TTC549 (cell line): ENCODE data around the gene GTPBP4.
"Not testable (repeated sequence)": the region's sequence is repeated elsewhere in the genome, so short reads cannot be mapped to it uniquely, and the experiment has no call there.

ENCODE experiments used
- FAIRE-seq: peaks from 2 replicates; lab custom pipeline; 2012; peaks lifted over from hg19 to GRCh38; lab: Jason Lieb, UNC

The GTPBP4 gene

DNA sequence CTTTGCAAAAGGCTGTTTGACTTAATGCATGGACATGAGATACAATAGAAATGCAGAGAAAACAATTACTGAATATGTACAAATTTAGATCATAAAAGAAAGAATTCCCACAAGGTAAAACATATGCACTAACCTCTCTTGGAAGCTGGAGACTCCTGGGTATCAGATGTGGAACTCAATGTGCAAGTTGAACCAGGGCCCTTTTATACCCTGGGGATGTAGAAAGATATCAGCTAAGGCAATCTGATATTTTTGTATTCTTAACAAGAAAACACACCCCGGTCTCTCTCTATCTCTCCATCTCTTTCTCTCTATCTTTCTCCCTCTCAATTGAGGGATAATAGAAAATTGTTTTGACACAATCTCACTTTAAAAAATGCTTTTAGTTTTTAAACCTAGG lies 37.4 kb downstream of the GTPBP4 start, which contains the start of gene IDI2:
IDI2 (minus strand) TSS at position 177 of the 400 bp plus-strand sequence. CDS start 1,136 bp downstream, outside the sequence.
- no peak for FAIRE-seq

DNA sequence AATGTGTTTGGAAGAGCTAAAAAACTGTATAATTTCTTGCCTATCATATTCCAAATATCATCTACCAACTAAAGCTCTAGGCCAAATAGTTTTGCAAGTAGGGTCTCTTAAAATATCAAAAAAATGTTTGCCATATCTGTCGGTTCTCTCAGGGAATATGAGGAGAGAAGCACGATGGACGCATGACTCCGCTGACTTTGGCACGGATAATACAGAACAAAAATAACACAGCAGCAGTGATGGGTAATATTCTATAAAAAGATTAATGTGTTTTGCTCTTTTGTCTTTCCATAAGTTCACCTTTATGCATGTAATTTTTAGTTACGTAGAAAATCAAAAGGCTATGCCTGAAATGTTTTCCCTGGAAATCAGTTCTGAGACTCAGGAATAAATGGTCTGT lies 38.3 kb downstream of the GTPBP4 start:
- FAIRE-seq: no peak

DNA sequence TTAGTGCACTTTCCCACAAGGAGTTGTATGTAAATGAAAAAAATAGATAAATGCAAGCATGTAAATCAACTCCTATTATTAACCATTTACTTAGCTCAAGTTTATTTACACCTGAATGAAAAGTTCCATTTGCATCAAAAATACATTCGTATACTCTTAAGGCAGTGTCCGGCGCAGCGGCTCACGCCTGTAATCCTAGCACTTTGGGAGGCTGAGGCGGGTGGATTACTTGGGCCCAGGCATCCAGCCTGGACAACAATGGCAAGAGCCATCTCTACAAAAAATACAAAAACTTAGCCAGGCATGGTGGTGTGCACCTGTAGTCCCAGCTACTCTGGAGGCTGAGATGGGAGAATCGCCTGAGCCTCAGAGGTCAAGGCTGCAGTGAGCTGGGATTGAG lies 41.6 kb downstream of the GTPBP4 start:
- no peak for FAIRE-seq

DNA sequence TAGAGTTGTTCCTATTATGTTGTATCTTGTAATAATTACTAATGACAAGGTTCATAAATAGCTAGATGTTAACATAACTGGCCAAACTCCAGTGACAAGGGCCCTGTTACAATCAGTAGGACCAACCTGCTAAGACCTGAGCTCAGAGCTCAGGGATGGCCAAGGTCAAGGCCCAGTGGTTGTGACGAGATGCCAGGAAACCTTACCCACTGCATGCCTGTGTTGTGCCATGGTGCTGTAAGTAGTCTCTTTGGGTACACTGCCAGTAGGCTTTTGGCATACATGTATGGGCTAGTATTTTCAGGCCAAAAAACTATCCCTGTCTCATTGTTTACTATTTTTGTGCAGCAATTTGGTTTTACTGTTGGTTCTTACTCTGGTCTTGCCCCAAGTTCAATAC lies 45.4 kb downstream of the GTPBP4 start:
- no peak for FAIRE-seq

DNA sequence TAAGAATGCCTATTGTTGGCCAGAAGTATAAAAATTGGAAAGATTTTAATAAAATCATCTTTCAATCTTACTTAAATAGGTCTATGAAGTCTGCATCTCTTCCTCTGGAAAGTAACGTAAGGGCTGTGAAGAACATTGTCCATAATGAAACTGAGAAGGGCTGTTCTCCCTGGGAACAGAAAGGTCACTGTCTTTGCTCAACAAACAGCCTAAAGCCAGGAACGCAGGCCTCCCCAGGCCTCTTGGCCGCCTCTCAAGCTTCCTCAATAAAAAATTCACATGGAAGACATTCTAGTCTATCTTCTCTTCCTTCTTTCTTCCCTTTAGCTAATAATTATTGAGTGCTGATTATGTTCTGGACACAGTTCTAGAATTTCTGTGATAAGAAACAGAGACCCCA lies 46.5 kb downstream of the GTPBP4 start:
- no peak for FAIRE-seq

DNA sequence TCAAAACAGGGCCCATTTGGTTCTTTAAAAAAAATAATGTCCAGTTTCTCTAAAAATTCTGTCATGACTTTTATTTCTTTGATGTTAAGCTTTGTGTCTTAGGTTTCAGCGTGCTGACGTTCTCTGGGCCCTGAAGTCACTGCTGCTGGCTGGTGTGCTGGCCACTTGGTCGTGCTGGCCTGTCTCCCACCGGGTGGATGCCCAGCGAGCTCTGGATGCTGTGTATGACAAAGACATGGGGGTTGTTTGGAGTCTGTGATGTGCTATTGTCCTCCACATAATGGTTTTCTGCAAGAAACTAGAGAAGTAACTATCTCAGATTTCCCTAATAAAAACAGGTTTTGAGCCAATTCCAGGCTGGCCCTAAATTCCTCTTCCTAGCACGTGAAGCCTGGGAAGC lies 47.0 kb downstream of the GTPBP4 start:
- no peak for FAIRE-seq

DNA sequence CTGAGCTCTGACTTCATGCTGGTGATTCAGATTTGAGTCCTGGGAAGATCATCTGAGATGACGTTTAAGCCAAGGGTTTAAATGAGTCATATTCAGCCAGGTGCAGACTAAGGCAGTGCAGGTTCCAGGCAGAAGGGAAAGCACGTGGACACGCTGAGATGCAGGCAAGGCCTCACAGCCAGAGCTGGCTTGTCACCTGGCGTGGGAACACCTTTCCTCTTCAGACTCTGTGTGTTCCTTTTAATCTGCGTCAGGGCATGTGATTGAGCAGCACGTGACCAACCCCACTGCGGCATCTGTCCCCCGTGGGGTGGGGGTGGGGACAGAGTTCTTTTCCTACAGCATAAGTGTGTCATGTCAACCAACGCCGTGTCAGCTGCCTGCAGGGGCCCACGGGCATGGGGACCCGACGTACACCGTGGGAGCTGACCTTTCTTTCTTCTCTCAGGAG lies 48.1 kb downstream of the GTPBP4 start:
- FAIRE-seq: no peak

DNA sequence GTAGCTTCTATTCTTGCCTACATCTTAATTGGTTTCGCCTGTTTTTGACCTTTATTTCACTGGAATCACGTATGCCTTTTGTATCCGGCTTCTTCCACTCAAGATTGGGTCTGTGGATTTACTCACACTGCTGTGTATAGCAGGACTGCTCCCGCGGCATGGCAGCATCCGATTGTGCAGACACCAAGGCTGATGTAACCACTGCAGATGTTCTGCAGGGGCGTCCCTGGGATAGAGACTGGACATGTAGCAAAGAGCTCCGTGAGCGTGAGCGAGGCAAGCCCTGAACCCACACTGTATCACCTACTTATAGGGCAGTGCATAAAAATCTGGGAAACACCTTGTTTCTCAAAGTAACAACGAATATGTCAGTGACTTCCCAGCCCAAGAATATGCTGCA lies 48.9 kb downstream of the GTPBP4 start:
- no peak for FAIRE-seq

DNA sequence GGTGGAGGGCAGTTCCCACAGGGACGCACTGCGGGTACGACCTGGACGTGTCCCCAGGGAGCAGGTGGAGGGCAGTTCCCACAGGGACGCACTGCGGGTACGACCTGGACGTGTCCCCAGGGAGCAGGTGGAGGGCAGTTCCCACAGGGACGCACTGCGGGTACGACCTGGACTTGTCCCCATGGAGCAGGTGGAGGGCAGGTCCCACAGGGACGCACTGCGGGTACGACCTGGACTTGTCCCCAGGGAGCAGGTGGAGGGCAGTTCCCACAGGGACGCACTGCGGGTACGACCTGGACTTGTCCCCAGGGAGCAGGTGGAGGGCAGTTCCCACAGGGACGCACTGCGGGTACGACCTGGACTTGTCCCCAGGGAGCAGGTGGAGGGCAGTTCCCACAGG lies 50.5 kb downstream of the GTPBP4 start:
- not testable (repeated sequence) for FAIRE-seq

DNA sequence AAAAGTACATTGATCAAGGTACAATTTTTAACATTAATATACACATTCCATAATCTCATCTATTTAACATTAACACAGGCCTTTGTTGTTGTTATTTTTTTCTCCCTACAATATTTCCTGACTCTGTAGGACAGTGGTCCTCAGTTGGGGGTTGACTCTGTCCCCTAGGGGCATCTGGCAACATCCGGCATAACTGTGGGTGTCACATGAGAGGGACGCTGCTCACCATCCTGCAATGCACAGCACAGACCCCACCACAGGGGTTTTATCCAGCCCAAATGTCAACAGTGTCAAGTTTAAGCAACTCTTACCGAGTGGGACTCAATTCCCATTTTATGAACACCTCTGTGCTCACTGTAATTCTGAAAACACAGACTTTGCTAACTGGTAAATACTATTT lies 51.9 kb downstream of the GTPBP4 start:
- FAIRE-seq: no peak

DNA sequence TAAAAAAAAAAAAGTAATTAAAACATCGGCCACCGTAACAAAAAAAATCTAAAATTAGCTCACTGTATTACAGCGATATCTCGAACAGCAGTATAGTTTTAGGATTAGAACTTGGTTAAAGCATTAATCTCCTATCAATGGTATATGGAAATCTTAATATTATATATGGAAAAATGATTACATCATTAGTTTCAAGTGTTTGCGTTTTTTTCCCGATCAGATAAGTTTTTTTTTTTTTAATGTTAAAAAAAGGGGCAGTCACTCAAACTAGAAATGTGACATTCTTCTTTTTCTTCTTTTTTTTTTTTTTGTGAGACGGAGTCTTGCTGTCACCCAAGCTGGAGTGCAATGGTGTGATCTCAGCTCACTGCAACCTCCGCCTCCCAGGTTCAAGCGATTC lies 53.3 kb downstream of the GTPBP4 start:
- FAIRE-seq: no peak

DNA sequence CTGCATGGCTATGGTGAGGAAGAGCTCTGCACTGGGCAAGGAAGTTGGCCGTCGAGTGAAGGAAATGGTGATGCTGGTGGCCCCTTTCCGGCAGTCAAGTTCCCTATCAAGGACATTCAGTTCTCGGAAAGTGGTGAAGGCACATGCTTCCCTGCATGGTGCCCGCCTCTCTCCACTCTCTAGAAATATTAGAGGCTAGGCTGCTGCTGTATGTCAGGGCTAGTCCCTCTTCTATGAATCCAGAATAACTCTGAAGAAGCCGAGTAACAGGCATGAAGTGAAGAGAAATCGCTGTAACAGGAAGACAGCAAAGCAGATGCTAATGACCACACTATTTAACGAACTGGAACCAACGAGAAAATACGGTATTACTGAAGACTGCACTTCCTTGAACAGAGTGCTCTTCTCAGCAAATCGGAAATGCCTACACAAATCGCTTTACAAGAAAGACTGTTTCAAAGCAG lies 55.3 kb downstream of the GTPBP4 start:
- FAIRE-seq: no peak

DNA sequence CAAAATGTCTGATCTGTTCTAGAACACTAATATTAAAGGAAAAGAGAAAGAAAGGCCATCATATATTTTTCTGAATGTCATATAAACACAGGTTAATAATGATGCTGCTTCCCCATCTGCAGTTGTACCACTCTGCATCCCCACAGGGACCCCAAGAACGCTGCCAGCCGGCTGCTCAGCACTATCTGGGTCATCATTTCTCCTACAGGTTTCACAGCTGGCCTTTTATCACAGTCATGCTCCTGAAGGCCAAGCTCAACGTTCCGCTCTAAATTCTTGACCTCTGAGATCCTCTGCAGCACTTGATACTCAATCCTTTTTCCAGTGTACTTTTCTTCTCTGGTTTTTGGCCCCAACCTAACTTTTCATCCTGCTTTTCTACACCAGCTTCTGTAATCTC lies 55.9 kb downstream of the GTPBP4 start:
- no peak for FAIRE-seq

DNA sequence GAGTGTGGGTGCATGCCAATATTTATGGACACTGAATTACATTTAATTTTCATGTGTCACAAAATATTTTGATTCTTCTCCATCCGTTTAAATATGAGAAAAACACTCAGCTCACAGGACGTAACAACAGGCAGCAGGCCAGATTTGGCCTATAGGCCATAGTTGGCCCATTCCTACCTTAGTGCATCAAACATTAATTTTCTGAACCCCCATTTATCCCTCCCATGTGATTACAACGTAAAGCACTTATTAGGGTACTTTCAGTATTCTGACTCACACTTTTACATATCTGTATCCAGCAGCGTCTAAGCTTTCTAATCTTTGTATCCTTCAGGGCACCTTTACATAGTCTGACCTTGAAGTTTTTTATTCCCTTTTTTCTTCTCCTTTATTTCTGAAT lies 56.7 kb downstream of the GTPBP4 start:
- no peak for FAIRE-seq

DNA sequence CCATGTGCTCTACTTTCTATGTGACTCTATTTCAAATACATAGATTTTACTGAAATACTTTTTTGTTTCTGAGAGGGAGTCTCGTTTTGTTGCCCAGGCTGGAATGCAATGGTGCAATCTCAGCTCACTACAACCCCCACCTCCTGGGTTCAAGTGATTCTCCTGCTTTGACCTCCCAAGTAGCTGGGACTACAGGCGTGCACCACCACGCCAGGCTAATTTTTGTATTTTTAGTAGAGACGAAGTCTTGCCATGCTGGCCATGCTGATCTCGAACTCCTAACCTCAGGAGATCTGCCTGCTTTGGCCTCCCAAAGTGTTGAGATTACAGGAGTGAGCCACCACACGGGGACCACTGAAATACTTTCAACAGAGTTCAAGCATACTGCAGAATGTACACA lies 57.2 kb downstream of the GTPBP4 start:
- FAIRE-seq: no peak

DNA sequence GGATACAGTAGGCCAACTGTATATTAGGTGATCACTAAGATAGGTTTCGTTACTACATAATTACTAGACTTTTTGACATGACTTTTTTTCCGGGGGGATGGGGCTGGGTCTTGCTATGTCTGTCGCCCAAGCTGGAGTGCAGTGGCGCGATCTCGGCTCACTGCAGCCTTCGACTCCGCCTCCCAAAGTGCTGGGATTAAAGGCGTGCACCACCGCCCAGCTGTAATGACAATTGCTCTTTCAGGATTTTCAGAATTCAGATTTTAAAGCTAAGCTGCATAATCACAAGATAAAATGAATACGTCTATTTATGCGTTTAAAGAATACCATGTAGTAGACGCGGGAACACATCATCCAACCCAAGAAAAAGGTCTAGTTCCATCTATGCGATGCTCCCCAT lies 59.7 kb downstream of the GTPBP4 start:
- no peak for FAIRE-seq

DNA sequence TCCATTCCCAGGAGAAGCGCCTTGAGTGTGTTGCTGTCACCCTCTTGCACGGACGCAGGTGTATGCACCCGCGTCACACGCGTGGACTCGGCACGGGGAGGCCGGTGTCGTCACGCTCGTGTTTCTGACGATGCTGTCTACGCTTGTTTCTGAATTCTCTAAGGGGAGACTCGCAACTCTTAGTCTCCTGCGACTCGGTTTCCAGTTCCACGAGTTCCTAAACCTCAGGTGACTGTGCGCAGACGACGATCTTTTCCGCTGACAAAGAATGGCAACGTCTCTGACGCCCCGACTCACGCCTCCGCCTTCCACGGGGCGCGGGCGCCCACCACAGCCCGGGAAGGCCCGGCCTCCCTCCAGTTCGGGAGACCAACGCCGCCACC lies 60.1 kb downstream of the GTPBP4 start:
- FAIRE-seq: no peak

DNA sequence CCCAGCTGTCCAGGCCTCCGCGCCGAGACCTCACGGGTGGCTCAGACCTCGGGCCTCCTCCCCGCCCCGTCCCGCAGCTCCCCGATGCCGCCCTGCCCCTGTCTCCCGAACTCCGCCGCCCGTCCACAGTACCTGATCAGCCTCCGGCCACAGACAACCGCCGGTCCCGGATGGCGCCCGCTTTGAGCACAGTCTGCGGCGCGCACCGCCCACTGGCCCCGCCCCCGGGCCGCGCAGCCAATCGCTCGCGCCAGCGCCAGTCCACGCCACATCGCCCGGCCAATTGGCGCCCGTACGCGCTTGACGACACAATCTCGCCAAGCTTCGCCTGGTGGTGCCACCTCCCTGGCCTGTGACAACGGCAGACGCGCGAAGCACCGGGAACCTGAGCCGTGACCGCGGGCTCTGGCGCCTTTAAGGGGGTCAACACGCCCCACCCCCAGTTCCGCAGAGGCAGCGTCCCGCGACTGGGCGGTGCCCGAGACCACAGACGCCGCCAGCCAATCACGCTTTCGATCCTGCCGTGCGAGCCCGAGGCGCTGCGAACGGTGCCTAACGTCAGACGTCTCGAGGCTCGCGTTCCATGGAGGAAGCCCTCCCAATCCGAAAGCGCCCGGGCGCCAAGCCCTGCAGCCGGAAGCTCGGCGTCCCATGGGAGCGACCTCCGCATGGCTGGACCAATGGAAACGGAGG lies 60.6 kb downstream of the GTPBP4 start, which contains the start of gene IDI1:
IDI1 (minus strand) TSS at position 388 of the 693 bp plus-strand sequence; CDS start at position 272, 116 bp downstream.
- FAIRE-seq: no peak

DNA sequence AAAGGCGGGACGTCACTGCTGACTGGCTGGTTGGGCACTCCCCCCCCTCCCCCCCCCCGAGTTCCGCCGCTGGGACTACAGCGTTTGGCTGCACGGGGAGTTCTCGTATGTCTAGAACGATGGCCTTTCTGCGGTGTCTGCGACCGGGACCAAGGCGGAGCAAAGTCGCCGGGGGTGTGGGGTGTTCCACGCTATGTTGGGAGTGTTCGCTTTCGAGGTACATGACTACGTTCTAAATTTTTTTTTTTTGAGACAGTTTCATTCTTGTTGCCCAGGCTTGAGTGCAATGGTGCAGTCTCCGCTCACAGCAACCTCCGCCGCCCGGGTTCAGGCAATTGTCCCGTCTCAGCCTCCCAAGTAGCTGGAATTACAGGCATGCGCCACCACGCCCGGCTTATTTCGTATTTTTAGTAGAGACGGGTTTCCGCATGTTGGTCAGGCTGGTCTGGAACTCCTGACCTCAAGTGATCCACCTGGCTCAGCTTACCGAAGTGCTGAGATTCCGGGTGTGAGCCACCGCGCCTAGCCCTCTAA lies 61.3 kb downstream of the GTPBP4 start:
- no peak for FAIRE-seq

DNA sequence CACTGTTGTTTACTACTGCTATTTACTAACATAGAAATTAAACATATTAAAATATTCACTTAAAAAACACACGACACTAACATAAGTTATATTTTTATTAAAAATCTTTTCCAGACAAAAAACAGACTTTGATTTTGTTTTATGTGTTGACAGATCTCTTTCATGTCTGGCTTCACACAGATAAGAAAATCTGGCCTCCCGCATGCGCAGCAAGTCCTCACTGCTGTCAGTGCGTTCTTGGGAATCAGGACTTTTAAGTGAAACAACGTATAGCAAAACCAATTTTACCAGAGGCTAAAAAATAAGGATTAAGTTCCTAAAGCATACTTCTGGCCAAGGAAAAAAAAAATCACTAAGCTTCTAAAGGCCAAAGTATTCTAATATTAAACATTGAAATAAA lies 61.9 kb downstream of the GTPBP4 start:
- FAIRE-seq: no peak

DNA sequence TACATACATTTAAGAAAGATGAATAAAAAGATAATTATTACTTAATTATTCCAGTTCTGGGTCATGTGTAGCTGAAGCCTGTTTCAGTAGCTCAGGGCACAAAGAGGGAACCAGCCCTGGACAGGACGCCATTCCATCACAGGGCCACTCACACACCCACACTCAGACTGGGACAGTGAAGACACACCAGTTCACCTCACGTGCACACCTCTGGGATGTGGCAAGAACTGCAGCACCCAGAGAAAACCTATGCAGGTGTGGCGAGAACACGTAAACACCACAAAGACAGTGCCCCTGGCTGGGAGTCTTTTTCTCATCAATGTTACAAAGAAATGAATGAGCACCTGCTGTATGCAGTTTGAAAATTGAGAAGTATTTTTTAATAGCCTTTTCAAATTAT lies 62.3 kb downstream of the GTPBP4 start:
- no peak for FAIRE-seq

DNA sequence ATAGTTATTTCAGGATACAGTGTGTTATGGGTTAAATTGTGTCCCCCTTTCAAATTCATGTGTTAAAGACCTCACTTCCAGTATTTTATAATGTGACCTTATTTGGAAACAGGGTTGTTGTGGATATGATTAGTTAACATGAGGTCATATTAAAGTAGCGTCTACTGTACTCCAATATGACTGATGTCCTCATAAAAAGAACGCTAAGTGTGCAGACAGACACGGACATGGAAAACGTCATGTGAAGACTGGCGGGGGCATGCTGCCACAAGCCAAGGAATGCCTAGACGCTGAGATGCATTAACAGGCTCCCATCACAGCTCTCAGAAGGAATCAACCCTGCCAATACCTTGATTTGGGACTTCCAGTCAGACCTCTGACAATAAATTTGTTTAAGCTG lies 66.5 kb downstream of the GTPBP4 start:
- no peak for FAIRE-seq

DNA sequence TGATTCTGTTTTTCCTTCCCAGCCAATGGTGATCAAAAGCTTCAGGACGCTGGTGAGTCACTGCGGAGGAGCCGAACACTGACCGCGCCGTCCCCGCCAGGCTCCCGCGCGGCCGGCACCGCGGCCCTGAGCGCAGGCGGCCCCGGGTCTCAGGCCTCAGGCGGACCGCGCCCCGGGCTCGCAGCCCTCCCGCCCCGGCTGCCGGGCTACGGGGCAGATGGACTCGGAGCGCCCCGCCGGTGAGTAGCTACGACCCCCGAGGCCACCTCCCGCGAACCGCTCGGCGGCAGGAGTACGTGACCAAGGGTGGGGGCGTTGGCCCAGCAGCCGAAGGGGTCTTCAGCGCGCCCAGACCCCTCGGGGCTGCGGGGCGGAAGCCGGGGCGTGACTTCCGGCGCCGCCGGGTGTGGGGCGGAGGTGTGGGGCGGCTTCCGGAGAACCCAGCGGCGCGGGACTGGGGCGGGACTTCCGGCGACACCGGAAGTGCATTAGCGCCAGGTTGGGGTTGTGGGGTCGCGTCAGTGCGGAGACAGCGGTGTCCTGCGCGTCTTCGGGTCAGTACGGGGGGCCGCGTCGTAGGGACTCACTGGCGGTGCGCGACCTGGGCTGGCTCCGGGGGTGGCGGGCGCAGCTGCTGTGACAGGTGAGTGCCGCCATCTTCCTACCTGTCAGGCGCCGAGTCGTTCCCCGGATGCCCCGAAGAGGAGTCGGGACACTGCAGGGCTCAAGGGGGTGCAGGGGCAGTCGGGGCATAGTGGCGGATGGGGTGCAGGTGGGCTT lies 68.3 kb downstream of the GTPBP4 start, which contains the start of gene WDR37:
WDR37 (plus strand) TSS at position 60 of the 780 bp plus-strand sequence. CDS start 15,771 bp downstream, outside the sequence.
- FAIRE-seq: no peak
